OCI-LY1 (cell line): ENCODE results near the gene SLC10A4.

Experiments used
- H2AFZ ChIP-seq: fragments of 200-600 bp; sonication (generic), shearing (Covaris generic); 2 replicates; pipeline ENCODE4 v1.6.0; 2014; ENCODE audit warnings: antibody characterized with exemption, mild to moderate bottlenecking, low read length
- H3F3A ChIP-seq: fragments of 200-600 bp; sonication (generic), shearing (Covaris generic); 2 replicates; pipeline ENCODE4 v1.6.0; 2014; ENCODE audit warnings: mild to moderate bottlenecking, antibody characterized with exemption, low read length, moderate library complexity; ENCODE audit not compliant: insufficient read depth
- H3K27ac ChIP-seq: fragments of 200-600 bp; sonication (generic); 2 replicates; pipeline ENCODE4 v1.5.1; 2014; ENCODE audit warnings: low read length, mixed run types, mild to moderate bottlenecking, low read depth; ENCODE audit not compliant: poor library complexity, severe bottlenecking
- H3K27me3 ChIP-seq: fragments of 200-600 bp; sonication (generic); 2 replicates; pipeline ENCODE4 v1.6.0; 2014; ENCODE audit warnings: antibody characterized with exemption, mild to moderate bottlenecking, low read length, moderate library complexity; ENCODE audit not compliant: insufficient read depth
- H3K36me3 ChIP-seq: fragments of 200-600 bp; sonication (generic); 2 replicates; pipeline ENCODE4 v1.6.1; 2014; ENCODE audit warnings: mild to moderate bottlenecking, antibody characterized with exemption, low read length, moderate library complexity, mixed read lengths; ENCODE audit not compliant: insufficient read depth
- H3K4me1 ChIP-seq: fragments of 200-600 bp; sonication (generic); 2 replicates; pipeline ENCODE4 v1.5.1; 2014; ENCODE audit warnings: mild to moderate bottlenecking, low read length, moderate library complexity; ENCODE audit not compliant: insufficient read depth, severe bottlenecking
- H3K4me2 ChIP-seq: fragments of 200-600 bp; sonication (generic), shearing (Covaris generic); 2 replicates; pipeline ENCODE4 v1.6.1; 2014; ENCODE audit warnings: low read length
- H3K4me3 ChIP-seq: fragments of 200-600 bp; sonication (generic); 2 replicates; pipeline ENCODE4 v1.5.1; 2014; ENCODE audit warnings: low read length, low read depth, mild to moderate bottlenecking, mixed read lengths; ENCODE audit not compliant: poor library complexity, severe bottlenecking
- H3K79me2 ChIP-seq: fragments of 200-600 bp; shearing (Covaris generic); 2 replicates; pipeline ENCODE4 v1.6.1; 2016; ENCODE audit warnings: mixed run types, low read length, mixed read lengths; ENCODE audit not compliant: insufficient read depth
- H3K9ac ChIP-seq: fragments of 200-600 bp; sonication (generic), shearing (Covaris generic); 2 replicates; pipeline ENCODE4 v1.6.1; 2014; ENCODE audit warnings: mild to moderate bottlenecking, low read length, mixed read lengths
- H3K9me2 ChIP-seq: fragments of 200-600 bp; sonication (generic), shearing (Covaris generic); 2 replicates; pipeline ENCODE4 v1.6.1; 2014; ENCODE audit warnings: low read depth, mild to moderate bottlenecking, low read length, mixed read lengths
- H3K9me3 ChIP-seq: fragments of 200-600 bp; shearing (Covaris generic); 2 replicates; pipeline ENCODE4 v1.6.1; 2014; ENCODE audit warnings: low read length, mixed read lengths
- H4K20me1 ChIP-seq: fragments of 200-600 bp; sonication (generic), shearing (Covaris generic); 2 replicates; pipeline ENCODE4 v1.6.0; 2016; ENCODE audit warnings: mild to moderate bottlenecking, low read length; ENCODE audit not compliant: insufficient read depth
- CTCF ChIP-seq: fragments of 200-600 bp; sonication (generic), shearing (Covaris generic); IDR thresholded peaks from 2 replicates; pipeline ENCODE4 v1.5.1; 2017; ENCODE audit warnings: mild to moderate bottlenecking, antibody characterized with exemption, low read length, moderate library complexity, mixed read lengths
- EZH2 ChIP-seq: fragments of 200-600 bp; sonication (generic), shearing (Covaris generic); IDR thresholded peaks from 2 replicates; pipeline ENCODE4 v1.8.0; 2017; ENCODE audit warnings: borderline replicate concordance, mixed run types, mild to moderate bottlenecking, antibody characterized with exemption, low read length, moderate library complexity, mixed read lengths

Gene SLC10A4

GRCh38 chr4:48526406-48526805, 43.3 kb downstream of the SLC10A4 start:
- Histone ChIP-seq H3K9ac (no peak overlapping the region), H3K9me2 (no peaks in the 10 kb centered on the region), H3K27me3 (no peaks in the 10 kb centered on the region), H3K9me3 (no peaks in the 10 kb centered on the region), H3F3A (no peaks in the 10 kb centered on the region), H3K27ac (no peak overlapping the region), H3K4me2 (no peak overlapping the region), H3K36me3 (peaks cover 81% of the 10 kb centered on the region), H4K20me1 (no peaks in the 10 kb centered on the region), H3K79me2 (no peaks in the 10 kb centered on the region), H3K4me1 (no peaks in the 10 kb centered on the region), H3K4me3 (no peak overlapping the region), H2AFZ (no peak overlapping the region)
- TF ChIP-seq EZH2 (no peak), CTCF (no peak)

- no peaks in the 10 kb centered on the region for H4K20me1 ChIP-seq
- TF ChIP-seq CTCF = no peak
- no peak for TF ChIP-seq EZH2
- no peaks in the 10 kb centered on the region for H3K4me1 ChIP-seq
- H3K9ac ChIP-seq = no peak overlapping the region
- H3K9me2 ChIP-seq = no peaks in the 10 kb centered on the region
- no peaks in the 10 kb centered on the region for H3K9me3 ChIP-seq
- H3K4me2 ChIP-seq = no peak overlapping the region
- H3F3A ChIP-seq = no peaks in the 10 kb centered on the region
- peaks cover 68% of the 10 kb centered on the region; the same call in 1 of the 2 replicates for H3K36me3 ChIP-seq
- H3K27me3 ChIP-seq = no peaks in the 10 kb centered on the region
- H3K4me3 ChIP-seq = no peak overlapping the region
- H2AFZ ChIP-seq = no peak overlapping the region
- H3K27ac ChIP-seq = no peak overlapping the region
- no peaks in the 10 kb centered on the region for H3K79me2 ChIP-seq
Measured at GRCh38 chr4:48538358-48538757, 55.2 kb downstream of the SLC10A4 start.
